Astrocyte of the cerebellum (primary cell): ENCODE results near the gene NUP188.

Source experiments
- DNase-seq: peaks from one replicate; pipeline ENCODE4 v3.0.0-alpha.2; 2011; ENCODE audit warnings: low read depth
- H3K4me3 ChIP-seq: 2 replicates; pipeline ENCODE4 v1.5.1; 2011; ENCODE audit warnings: mild to moderate bottlenecking, low read depth, low read length, moderate library complexity
- in situ Hi-C: cut with HindIII; loops from 2 replicates; pipeline ENCODE4 v1.10.0; 2017; ENCODE audit warnings: low sequenced_read_pairs
- TF ChIP-seq, protein P1 (sequence below): IDR thresholded peaks from 2 replicates; pipeline ENCODE4 v1.5.1; 2012; ENCODE audit warnings: low read length, low read depth, moderate library complexity, mild to moderate bottlenecking; ENCODE audit errors: missing control alignments

NUP188 gene

GRCh38 chr9:128913995-128914772, 33.3 kb upstream of the NUP188 start:
- in situ Hi-C loops, result no loop called here
- no peak for DNase-seq

DNA sequence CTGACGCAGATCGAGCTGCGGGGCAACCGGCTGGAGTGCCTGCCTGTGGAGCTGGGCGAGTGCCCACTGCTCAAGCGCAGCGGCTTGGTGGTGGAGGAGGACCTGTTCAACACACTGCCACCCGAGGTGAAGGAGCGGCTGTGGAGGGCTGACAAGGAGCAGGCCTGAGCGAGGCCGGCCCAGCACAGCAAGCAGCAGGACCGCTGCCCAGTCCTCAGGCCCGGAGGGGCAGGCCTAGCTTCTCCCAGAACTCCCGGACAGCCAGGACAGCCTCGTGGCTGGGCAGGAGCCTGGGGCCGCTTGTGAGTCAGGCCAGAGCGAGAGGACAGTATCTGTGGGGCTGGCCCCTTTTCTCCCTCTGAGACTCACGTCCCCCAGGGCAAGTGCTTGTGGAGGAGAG, 31.3 kb upstream of the NUP188 start:
- TF ChIP-seq, protein P1, sequence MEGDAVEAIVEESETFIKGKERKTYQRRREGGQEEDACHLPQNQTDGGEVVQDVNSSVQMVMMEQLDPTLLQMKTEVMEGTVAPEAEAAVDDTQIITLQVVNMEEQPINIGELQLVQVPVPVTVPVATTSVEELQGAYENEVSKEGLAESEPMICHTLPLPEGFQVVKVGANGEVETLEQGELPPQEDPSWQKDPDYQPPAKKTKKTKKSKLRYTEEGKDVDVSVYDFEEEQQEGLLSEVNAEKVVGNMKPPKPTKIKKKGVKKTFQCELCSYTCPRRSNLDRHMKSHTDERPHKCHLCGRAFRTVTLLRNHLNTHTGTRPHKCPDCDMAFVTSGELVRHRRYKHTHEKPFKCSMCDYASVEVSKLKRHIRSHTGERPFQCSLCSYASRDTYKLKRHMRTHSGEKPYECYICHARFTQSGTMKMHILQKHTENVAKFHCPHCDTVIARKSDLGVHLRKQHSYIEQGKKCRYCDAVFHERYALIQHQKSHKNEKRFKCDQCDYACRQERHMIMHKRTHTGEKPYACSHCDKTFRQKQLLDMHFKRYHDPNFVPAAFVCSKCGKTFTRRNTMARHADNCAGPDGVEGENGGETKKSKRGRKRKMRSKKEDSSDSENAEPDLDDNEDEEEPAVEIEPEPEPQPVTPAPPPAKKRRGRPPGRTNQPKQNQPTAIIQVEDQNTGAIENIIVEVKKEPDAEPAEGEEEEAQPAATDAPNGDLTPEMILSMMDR, result no peak
- no peak overlapping the region for H3K4me3 ChIP-seq
- DNase-seq, result no peak
- in situ Hi-C loops, result no loop called here

More at GRCh38 chr9:128913995-128914772, 33.3 kb upstream of the NUP188 start:
- TF ChIP-seq, protein P1, result no peak
- no peak overlapping the region for H3K4me3 ChIP-seq

DNA sequence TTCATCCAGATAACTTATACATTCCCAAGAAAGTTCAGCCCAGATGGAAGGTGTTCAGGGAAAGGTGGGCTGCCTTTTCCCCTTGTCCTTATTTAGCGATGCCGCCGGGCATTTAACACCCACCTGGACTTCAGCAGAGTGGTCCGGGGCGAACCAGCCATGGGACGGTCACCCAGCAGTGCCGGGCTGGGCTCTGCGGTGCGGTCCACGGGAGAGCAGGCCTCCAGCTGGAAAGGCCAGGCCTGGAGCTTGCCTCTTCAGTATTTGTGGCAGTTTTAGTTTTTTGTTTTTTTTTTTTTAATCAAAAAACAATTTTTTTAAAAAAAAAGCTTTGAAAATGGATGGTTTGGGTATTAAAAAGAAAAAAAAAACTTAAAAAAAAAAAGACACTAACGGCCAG, 30.8 kb upstream of the NUP188 start:
- in situ Hi-C loops, result no loop called here
- TF ChIP-seq, protein P1, result no peak
- no peak overlapping the region for H3K4me3 ChIP-seq
- DNase-seq, result no peak

GRCh38 chr9:128917151-128917849, 30.2 kb upstream of the NUP188 start:
- in situ Hi-C loops, result no loop called here
- peak; percentile 68 for DNase-seq
- TF ChIP-seq, protein P1, result no peak
- no peak overlapping the region for H3K4me3 ChIP-seq

DNA sequence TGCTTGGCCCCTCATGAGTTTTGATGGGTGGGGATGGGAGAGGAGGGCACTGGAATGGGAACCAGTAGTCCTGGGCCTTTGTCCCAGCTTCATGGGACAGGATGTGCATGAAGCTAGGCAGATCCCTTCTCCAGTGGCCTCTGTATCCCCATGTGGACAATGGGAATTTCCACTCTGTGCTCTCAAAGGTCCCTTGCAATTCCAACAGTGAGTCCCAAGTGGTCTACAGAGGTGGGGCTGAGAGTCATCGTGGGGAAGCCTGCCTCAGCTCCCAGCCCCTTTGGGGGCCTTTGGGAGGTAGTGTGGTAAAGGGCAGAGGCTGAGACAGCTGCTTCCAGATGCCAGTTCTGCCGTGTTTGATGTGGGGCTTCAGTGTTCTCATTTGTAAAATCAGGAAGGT, 28.6 kb upstream of the NUP188 start:
- DNase-seq, result no peak
- in situ Hi-C loops, result no loop called here
- TF ChIP-seq, protein P1, result no peak
- H3K4me3 ChIP-seq, result no peak overlapping the region

GRCh38 chr9:128919402-128920089, 28.0 kb upstream of the NUP188 start:
- in situ Hi-C loops, result no loop called here
- no peak for DNase-seq
- no peak overlapping the region for H3K4me3 ChIP-seq
- TF ChIP-seq, protein P1, result no peak
